Measurements from ENCODE around the gene ETFDH.
A peak's percentile ranks its signal among the peaks of the same experiment; 100 is the strongest.
"Not testable (repeated sequence)": the region's sequence is repeated elsewhere in the genome, so short reads cannot be mapped to it uniquely, and the experiment has no call there.

The ETFDH gene

GRCh38 chr4:158671915-158672806 lies at the start of gene ETFDH:
Gene ETFDH (plus strand): TSS chr4:158672296. CDS start chr4:158672457, 161 bp downstream.
- peak; percentile 95 to 98 for DNase-seq (ENCODE audit: low read depth in 1 of 2, low spot score in 1 of 2)

DNA sequence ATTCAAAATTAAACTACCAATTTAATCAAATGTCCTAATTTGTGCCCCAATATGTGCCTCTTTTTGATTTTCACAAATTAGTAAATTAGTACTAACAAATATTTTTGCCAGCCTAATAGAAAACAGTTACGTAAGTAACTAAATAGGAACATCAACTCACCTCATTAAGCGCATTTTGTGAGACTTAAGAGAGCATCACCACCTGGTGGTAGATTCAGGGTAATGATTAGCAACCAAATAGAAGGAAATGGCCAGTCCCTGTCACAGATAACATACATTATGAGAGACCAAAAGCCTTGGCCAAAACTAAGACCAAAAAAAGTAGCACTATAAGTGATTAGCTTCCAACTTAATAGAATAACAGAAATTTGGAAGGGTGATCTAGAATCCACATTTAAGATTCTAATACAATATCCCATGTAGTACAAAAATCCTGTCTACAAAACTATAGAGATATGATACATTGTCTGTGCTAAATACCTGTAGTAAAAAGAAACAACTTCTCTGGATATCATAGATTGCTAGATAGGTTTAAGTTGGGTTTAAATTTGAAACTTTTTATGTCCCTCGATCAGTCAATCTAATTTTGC lies 47.1 kb upstream of the ETFDH start:
- no peak for DNase-seq (ENCODE audit: low read depth in 1 of 2, low spot score in 1 of 2)

DNA sequence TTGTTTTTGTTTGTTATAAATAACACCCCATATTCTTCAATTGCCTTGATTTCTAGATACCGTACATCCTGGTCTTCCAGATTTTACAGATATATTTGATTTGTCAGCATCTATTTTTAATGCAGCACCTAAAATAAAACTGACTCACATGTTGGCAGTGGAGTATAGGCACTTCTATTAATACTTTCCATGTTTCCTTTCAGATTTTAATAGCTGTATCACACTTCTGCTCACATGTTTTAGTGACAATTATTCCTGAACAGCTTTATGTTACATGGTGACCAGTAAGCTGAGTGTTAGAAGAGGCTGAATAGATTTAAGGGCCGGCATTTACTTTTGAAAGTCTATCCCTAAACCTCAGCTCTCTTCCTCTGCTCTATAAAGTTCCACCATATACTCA lies 46.6 kb upstream of the ETFDH start:
- DNase-seq (ENCODE audit: low read depth in 1 of 2, low spot score in 1 of 2) = no peak

GRCh38 chr4:158630893-158631292 lies 41.2 kb upstream of the ETFDH start:
- DNase-seq (ENCODE audit: low read depth in 1 of 2, low spot score in 1 of 2) = no peak

DNA sequence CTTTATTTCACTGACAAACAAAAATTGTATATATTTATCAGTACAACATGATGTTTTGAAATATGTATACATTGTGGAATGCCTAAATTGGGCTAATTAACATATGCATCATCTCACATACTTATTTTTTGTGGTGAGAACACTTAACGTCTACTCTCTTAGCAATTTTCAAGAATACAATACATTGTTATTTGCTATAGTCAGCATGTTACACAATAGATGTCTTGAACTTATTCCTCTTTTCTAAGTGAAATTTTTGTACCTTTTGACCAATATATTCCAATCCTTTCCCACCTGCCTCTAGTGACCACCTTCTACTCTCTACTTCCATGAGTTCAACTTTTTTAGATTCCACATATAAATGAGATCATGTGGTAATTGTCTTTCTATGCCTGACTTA lies 35.5 kb upstream of the ETFDH start:
- no peak for DNase-seq (ENCODE audit: low read depth in 1 of 2, low spot score in 1 of 2)

GRCh38 chr4:158644356-158644755 lies 27.7 kb upstream of the ETFDH start:
- DNase-seq (ENCODE audit: low read depth in 1 of 2, low spot score in 1 of 2) = no peak

DNA sequence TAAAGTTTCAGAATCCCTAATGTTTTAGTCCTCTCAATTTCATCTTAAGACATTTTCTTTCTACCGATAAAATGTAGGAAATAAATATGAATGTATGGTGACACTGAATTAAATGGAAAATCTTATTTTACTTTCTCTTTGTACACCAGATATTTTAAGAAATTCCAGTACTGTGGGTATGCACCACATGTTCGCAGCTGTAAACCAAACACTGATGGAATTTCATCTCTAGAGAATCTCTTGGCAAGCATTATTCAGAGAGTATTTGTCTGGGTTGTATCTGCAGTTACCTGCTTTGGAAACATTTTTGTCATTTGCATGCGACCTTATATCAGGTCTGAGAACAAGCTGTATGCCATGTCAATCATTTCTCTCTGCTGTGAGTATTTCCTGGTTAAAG lies 27.3 kb upstream of the ETFDH start:
- DNase-seq (ENCODE audit: low read depth in 1 of 2, low spot score in 1 of 2) = no peak

DNA sequence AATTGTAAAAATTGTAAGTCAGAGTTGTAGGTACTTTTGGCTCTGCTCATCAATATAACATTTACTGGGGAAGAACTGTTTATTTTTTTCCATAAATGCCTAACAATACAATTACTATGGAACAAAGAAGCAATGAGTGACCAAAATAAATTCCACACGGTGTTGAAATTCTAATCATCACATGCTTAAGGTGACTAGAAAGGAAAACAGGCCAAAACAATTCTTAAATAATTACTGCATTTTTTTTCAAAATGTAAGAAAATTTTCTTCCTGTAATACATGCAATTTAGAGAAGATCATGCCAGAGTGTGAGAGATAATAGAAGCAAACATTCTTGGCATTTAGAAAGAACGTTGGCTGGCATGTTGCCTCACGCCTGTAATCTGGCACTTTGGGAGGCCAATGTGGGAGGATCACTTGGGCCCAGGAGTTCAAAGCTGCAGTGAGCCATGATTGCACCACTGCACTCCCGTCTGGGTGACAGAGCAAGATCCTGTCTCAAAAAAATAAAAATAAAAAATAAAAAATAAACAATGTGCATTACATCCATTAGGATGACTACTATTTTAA lies 22.9 kb upstream of the ETFDH start:
- no peak for DNase-seq (ENCODE audit: low read depth in 1 of 2, low spot score in 1 of 2)

- no peak for DNase-seq (ENCODE audit: low read depth in 1 of 2, low spot score in 1 of 2)
These were observed 19.2 kb upstream of the ETFDH start for GRCh38 chr4:158652920-158653319.

GRCh38 chr4:158656439-158656838 lies 15.7 kb upstream of the ETFDH start:
- no peak for DNase-seq (ENCODE audit: low read depth in 1 of 2, low spot score in 1 of 2)

DNA sequence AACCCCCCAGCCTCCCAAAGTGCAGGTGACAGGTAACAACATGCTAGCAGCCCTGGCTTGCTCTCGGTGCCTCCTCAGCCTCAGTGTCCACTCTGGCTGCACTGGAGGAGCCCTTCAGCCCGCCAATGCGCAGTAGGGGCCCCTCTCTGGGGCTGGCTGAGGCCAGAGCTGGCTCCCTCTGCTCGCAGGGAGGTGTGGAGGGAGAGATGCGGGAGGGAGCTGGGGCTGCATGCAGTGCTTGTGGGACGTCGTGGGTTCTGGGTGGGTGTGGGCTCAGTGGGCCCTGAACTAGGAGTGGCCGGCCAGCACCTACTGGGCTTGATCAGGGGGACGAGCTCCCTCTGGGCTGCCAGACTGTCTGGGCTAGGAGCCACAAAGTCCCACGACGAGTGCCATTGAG lies 14.8 kb upstream of the ETFDH start:
- no peak for DNase-seq (ENCODE audit: low read depth in 1 of 2, low spot score in 1 of 2)

- DNase-seq (ENCODE audit: low read depth in 1 of 2, low spot score in 1 of 2) = not testable (repeated sequence)
These were observed 8.8 kb upstream of the ETFDH start for GRCh38 chr4:158663255-158663654.

DNA sequence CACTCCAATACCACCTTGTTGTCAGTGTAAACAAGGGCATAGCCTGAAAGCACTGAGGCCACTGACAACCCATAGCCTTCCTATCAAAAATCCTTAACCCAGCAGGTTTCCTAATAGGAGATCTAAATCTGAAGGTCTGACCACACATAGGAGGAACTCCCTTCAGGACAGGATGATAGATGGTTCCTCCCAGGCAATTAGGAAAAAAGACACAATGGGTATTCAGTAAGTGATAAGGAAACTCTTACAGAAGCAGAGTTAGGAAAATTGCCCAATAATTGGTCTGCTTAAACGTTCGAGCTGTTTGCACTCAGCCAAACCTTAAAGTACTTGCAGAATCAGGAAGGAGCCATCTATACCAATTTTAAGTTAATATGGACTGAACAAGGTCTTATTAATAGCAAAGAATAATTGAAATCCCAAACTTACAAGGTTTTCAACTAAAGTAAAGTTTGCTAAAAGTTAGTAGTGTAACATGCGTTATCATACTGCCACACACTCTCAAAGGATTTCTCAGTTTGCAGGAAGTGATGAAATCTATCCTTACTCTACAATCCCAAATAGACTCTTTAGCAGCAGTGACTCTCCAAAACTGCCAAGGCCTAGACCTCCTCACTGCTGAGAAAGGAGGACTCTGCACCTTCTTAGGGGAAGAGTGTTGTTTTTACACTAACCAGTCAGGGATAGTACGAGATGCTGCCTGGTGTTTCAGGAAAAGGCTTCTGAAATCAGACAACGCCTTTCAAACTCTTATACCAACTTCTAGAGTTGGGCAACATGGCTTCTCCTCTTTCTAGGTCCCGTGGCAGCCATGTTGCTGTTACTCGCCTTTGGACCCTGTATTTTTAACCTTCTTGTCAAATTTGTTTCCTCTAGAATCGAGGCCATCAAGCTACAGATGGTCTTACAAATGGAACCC lies 8.1 kb upstream of the ETFDH start:
- DNase-seq (ENCODE audit: low read depth in 1 of 2, low spot score in 1 of 2) = not testable (repeated sequence)

DNA sequence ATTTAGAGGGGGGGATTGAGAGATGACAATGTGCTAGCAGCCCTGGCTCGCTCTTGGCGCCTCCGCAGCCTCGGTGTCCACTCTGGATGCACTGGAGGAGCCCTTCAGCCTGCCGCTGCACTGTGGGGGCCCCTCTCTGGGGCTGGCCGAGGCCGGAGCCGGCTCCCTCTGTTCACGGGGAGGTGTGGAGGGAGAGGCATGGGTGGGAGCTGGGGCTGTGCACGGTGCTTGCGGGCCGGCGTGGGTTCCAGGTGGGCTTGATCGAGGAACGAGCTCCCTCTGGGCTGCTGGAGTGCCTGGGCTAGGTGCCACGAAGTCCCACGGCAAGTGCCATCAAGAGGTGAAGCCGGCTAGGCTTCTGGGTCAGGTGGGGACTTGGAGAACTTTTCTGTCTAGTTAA lies 7.3 kb upstream of the ETFDH start:
- no peak for DNase-seq (ENCODE audit: low read depth in 1 of 2, low spot score in 1 of 2)

GRCh38 chr4:158666892-158667291 lies 5.2 kb upstream of the ETFDH start:
- DNase-seq (ENCODE audit: low read depth in 1 of 2, low spot score in 1 of 2) = no peak

GRCh38 chr4:158667651-158668198 lies 4.4 kb upstream of the ETFDH start:
- DNase-seq (ENCODE audit: low read depth in 1 of 2, low spot score in 1 of 2) = no peak

GRCh38 chr4:158669310-158669709 lies 2.8 kb upstream of the ETFDH start:
- DNase-seq (ENCODE audit: low read depth in 1 of 2, low spot score in 1 of 2) = no peak

GRCh38 chr4:158670975-158671664 lies 976 bp upstream of the ETFDH start:
- DNase-seq (ENCODE audit: low read depth in 1 of 2, low spot score in 1 of 2) = peak; percentile 9 to 37

GRCh38 chr4:158671665-158671914 lies 506 bp upstream of the ETFDH start, which contains the start of gene C4orf46:
Gene C4orf46 (minus strand): TSS chr4:158671887. CDS start chr4:158671801, 86 bp downstream.
- no peak for DNase-seq (ENCODE audit: low read depth in 1 of 2, low spot score in 1 of 2)

- DNase-seq (ENCODE audit: low read depth in 1 of 2, low spot score in 1 of 2) = no peak
These were observed 1.5 kb downstream of the ETFDH start for GRCh38 chr4:158673633-158674032.

DNA sequence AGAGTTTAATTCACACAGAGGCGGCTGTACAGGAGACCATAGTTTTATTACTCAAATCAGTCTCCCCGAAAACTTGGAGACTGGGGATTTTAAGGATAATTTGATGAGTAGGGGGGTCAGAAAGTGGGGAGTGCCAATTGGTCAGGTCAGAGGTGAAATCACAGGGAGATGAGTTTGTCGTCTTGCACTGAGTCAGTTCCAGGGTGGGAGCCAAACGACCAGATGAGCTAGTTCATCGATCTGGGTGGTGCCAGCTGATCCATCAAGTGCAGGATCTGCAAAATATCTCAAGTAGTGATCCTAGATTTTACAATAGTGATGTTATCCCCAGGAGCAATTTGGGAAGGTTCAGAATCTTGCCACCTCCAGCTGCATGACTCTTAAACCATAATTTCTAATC lies 4.0 kb downstream of the ETFDH start:
- DNase-seq (ENCODE audit: low read depth in 1 of 2, low spot score in 1 of 2) = no peak
